Keratinocyte (primary cell): Measurements from ENCODE around the gene FNDC3B. TPM values are rescaled to one million over a fixed set of nuclear protein-coding genes. Genes with fewer than 3 reads are reported as not detected.

ENCODE experiments used
- DNase-seq: peaks from one replicate; pipeline ENCODE4 v3.0.0-alpha.2; 2011; ENCODE audit warnings: low read depth, missing footprints, low spot score
- FAIRE-seq: peaks from 2 replicates; lab custom pipeline; 2011; peaks lifted over from hg19 to GRCh38; lab: Jason Lieb, UNC
- H2AFZ ChIP-seq: 2 replicates; pipeline ENCODE4 v1.6.0; 2012; ENCODE audit warnings: low read length, control low read depth, inconsistent platforms; ENCODE audit not compliant: control insufficient read depth
- H3K27ac ChIP-seq: 2 replicates; pipeline ENCODE4 v1.5.1; 2011; ENCODE audit warnings: low read length; ENCODE audit not compliant: control insufficient read depth, insufficient read depth
- H3K27me3 ChIP-seq: 3 replicates; pipeline ENCODE4 v1.6.0; 2011; ENCODE audit warnings: low read length; ENCODE audit not compliant: control insufficient read depth, insufficient read depth; ENCODE audit errors: extremely low read depth
- H3K36me3 ChIP-seq, 2 experiments: 2 replicates in 1 of 2; 3 replicates in 1 of 2; pipeline ENCODE4 v1.5.1; 2011; ENCODE audit warnings: low read length in 2 of 2, mild to moderate bottlenecking in 1 of 2; ENCODE audit not compliant: control insufficient read depth in 2 of 2, insufficient read depth in 2 of 2; ENCODE audit errors: extremely low read depth in 1 of 2
- H3K4me1 ChIP-seq: 3 replicates; pipeline ENCODE4 v1.5.1; 2011; ENCODE audit warnings: low read length; ENCODE audit not compliant: control insufficient read depth, insufficient read depth; ENCODE audit errors: extremely low read depth
- H3K4me2 ChIP-seq: 3 replicates; pipeline ENCODE4 v1.6.0; 2011; ENCODE audit warnings: low read depth, low read length; ENCODE audit not compliant: control insufficient read depth, insufficient read depth; ENCODE audit errors: extremely low read depth
- H3K4me3 ChIP-seq, 3 experiments: fragments of 200-600 bp in 1 of 3; sonication (generic) in 1 of 3; 2 replicates in 2 of 3; 3 replicates in 1 of 3; pipeline ENCODE4 v1.5.1; 2011 to 2016; ENCODE audit warnings: low read length in 3 of 3, mild to moderate bottlenecking in 3 of 3, control low read depth in 2 of 3, inconsistent platforms in 1 of 3, low read depth in 1 of 3, mixed read lengths in 1 of 3, mixed run types in 1 of 3, moderate library complexity in 1 of 3; ENCODE audit not compliant: control insufficient read depth in 2 of 3, insufficient read depth in 2 of 3; ENCODE audit errors: extremely low read depth in 1 of 3
- H3K79me2 ChIP-seq: 2 replicates; pipeline ENCODE4 v1.6.0; 2012; ENCODE audit warnings: low read length; ENCODE audit not compliant: control insufficient read depth, insufficient read depth
- H3K9ac ChIP-seq: 3 replicates; pipeline ENCODE4 v1.6.0; 2011; ENCODE audit warnings: low read length; ENCODE audit not compliant: control insufficient read depth, insufficient read depth; ENCODE audit errors: extremely low read depth
- H3K9me1 ChIP-seq: 3 replicates; pipeline ENCODE4 v1.6.0; 2011; ENCODE audit warnings: low read length; ENCODE audit not compliant: control insufficient read depth, insufficient read depth; ENCODE audit errors: extremely low read depth
- H3K9me3 ChIP-seq: 2 replicates; pipeline ENCODE4 v1.5.1; 2012; ENCODE audit warnings: low read depth, low read length; ENCODE audit not compliant: control insufficient read depth
- H4K20me1 ChIP-seq: 3 replicates; pipeline ENCODE4 v1.6.0; 2011; ENCODE audit warnings: low read length; ENCODE audit not compliant: control insufficient read depth, insufficient read depth; ENCODE audit errors: extremely low read depth
- EZH2 ChIP-seq: IDR thresholded peaks from one replicate; pipeline ENCODE4 v1.6.1; 2012; ENCODE audit warnings: inconsistent platforms, mild to moderate bottlenecking, low read length, moderate library complexity
- dilution Hi-C: fragments of 300-500 bp; cut with MboI; formaldehyde crosslinking; loops from one replicate; pipeline ENCODE4 v1.7.0; 2020; ENCODE audit warnings: low sequenced_read_pairs; ENCODE audit not compliant: extremely low pct_ligation_motif_present
- polyA plus RNA-seq, 5 experiments: library from polyadenylated mRNA; depleted of rRNA in 3 of 5; stranded (reverse) in 3 of 5; stranded (forward) in 1 of 5; unstranded in 1 of 5; fragments of >200 nt; gene quantifications; 1 replicate in 1 of 5; 2 replicates in 3 of 5; 3 replicates in 1 of 5; pipeline versions ENCODE4 v1.2.1 to v1.2.3, GENCODE V29; 2011 to 2012; ENCODE audit warnings: missing spikeins in 2 of 5, low read depth in 1 of 5, low replicate concordance in 1 of 5
- TF ChIP-seq, protein P1 (sequence below), 3 experiments: IDR thresholded peaks in 1 of 3; conservative IDR thresholded peaks in 1 of 3; optimal IDR thresholded peaks in 1 of 3; 2 replicates in 2 of 3; 3 replicates in 1 of 3; pipeline versions ENCODE3 to v1.5.1; 2011; ENCODE audit warnings: low read length in 3 of 3, mild to moderate bottlenecking in 3 of 3, moderate library complexity in 2 of 3, control low read depth in 1 of 3, inconsistent platforms in 1 of 3; ENCODE audit not compliant: insufficient read depth in 2 of 3; ENCODE audit errors: extremely low read depth in 1 of 3

Gene FNDC3B
- polyA plus RNA-seq, 1 donor (not counting 4 experiments of a cell fraction or from before 2014, with no cell fraction given) = 31.4 TPM

DNA sequence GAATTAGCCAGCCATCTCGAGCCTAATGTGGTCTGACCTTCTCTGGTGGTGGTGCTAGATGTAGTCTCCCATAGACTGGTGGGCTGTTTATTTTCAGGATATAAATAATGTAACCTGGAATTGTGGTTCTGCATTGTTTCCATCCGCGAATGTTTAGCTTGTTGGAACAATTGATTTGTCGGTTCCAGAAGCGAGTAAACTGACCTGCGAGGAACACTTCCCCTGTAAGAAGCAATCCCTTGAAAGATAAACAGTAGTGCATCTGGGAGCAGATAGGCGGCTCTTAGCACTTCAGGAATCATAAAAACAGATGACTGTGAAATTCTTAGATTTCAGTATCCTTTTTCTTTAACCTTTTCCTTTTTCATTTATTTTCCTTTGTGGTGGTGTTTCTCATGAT lies 251.1 kb downstream of the FNDC3B start:
- H3K9ac ChIP-seq = no peak overlapping the region
- H2AFZ ChIP-seq = no peak overlapping the region
- TF ChIP-seq EZH2 = no peak
- TF ChIP-seq, protein P1, sequence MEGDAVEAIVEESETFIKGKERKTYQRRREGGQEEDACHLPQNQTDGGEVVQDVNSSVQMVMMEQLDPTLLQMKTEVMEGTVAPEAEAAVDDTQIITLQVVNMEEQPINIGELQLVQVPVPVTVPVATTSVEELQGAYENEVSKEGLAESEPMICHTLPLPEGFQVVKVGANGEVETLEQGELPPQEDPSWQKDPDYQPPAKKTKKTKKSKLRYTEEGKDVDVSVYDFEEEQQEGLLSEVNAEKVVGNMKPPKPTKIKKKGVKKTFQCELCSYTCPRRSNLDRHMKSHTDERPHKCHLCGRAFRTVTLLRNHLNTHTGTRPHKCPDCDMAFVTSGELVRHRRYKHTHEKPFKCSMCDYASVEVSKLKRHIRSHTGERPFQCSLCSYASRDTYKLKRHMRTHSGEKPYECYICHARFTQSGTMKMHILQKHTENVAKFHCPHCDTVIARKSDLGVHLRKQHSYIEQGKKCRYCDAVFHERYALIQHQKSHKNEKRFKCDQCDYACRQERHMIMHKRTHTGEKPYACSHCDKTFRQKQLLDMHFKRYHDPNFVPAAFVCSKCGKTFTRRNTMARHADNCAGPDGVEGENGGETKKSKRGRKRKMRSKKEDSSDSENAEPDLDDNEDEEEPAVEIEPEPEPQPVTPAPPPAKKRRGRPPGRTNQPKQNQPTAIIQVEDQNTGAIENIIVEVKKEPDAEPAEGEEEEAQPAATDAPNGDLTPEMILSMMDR (optimal IDR thresholded peaks at IDR 0.05 in 1 of 3, IDR thresholded peaks at IDR 0.05 in 1 of 3, conservative IDR thresholded peaks at IDR 0.05 in 1 of 3; ENCODE audit: extremely low read depth in 1 of 3, insufficient read depth in 2 of 3, low read length in 3 of 3) = no peak
- DNase-seq (no peak), FAIRE-seq (no peak)
- H3K27ac ChIP-seq = no peak overlapping the region
- dilution Hi-C loops = no loop called here
- no peak overlapping the region for H3K4me3 ChIP-seq
- peaks cover 2% of the 10 kb centered on the region for H3K79me2 ChIP-seq
- peaks cover 15 to 29% of the 10 kb centered on the region in 2 experiments for H3K36me3 ChIP-seq
- peaks cover 5% of the 10 kb centered on the region for H3K9me1 ChIP-seq
- no peak overlapping the region for H3K4me2 ChIP-seq
- H3K9me3 ChIP-seq = no peaks in the 10 kb centered on the region
- no peaks in the 10 kb centered on the region for H4K20me1 ChIP-seq
- H3K4me1 ChIP-seq = peaks cover 3% of the 10 kb centered on the region
- no peaks in the 10 kb centered on the region for H3K27me3 ChIP-seq

DNA sequence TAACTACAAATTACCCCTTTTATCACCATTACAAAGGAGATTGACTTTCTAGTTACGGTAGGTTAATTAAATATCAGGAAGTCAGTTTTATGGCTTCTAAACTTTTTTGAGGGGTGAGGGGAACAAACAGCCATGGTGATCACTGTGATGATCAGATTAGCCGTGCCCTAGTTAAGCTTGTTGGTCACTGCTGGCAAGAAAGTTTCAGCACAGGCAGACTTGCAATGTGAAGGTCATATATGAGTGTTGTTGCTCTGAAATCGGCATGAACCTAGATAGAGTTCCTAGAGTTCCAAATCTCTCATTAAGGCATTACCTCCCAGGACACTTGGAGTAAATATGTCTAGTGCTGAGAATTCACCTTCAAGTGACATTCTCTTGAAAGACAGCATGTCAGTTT lies 252.3 kb downstream of the FNDC3B start:
- Histone ChIP-seq H3K27ac (no peak overlapping the region), H3K27me3 (no peaks in the 10 kb centered on the region), H3K79me2 (peaks cover 2% of the 10 kb centered on the region), H3K4me1 (no peaks in the 10 kb centered on the region), H3K9ac (no peak overlapping the region), H3K4me3 (no peak overlapping the region), H3K36me3 (peaks cover 15 to 33% of the 10 kb centered on the region in 2 experiments), H2AFZ (no peak overlapping the region), H3K4me2 (no peak overlapping the region), H3K9me3 (no peaks in the 10 kb centered on the region), H3K9me1 (peaks cover 5% of the 10 kb centered on the region), H4K20me1 (no peaks in the 10 kb centered on the region)
- FAIRE-seq (no peak), DNase-seq (no peak)
- dilution Hi-C loops = no loop called here
- TF ChIP-seq, protein P1 (optimal IDR thresholded peaks at IDR 0.05 in 1 of 3, IDR thresholded peaks at IDR 0.05 in 1 of 3, conservative IDR thresholded peaks at IDR 0.05 in 1 of 3; ENCODE audit: extremely low read depth in 1 of 3, insufficient read depth in 2 of 3, low read length in 3 of 3) = no peak
